Activated CD4-positive, alpha-beta T cell treated with anti-CD3 and anti-CD28 coated beads for 48 hours (primary cell): ENCODE results near the gene PDSS1.

Experiments used
- DNase-seq: peaks from one replicate; pipeline ENCODE4 v3.0.0-alpha.2; 2020

Gene PDSS1

DNA sequence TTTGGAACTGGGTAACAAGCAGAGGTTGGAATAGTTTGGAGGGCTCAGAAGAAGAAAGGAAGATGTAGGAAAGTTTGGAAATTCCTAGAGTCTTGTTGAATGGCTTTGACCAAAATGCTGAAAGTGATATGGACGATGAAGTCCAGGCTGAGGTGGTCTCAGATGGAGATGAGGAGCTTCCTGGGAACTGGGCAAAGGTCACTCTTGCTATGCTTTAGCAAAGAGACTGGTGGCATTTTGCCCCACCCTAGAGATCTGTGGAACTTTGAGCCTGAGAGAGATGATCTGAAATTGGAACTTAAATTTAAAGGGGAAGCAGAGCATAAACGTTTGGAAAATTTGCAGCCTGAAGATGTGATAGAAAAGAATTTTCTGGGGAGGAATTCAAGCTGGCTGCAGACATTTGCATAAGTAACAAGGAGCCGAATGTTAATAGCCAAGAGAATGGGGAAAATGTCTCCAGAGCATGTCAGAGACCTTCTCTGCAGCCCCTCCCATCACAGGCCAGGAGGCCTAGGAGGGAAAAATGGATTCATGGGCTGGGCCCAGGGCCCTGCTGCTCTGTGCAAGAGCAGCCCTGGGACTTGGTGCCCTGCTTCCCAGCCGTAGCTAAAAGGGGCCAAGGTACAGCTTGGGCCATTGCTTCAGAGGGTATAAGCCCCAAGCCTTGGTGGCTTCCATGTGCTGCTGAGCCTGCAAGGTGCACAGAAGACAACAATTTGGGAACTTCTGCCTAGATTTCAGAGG lies 3.6 kb downstream of the PDSS1 start:
- DNase-seq = no peak

GRCh38 chr10:26703096-26703495 lies 5.6 kb downstream of the PDSS1 start:
- DNase-seq = no peak

GRCh38 chr10:26703974-26704373 lies 6.5 kb downstream of the PDSS1 start:
- DNase-seq = no peak

- no peak for DNase-seq
Observed at GRCh38 chr10:26706206-26706605, 8.7 kb downstream of the PDSS1 start.

- no peak for DNase-seq
Observed at GRCh38 chr10:26706936-26707335, 9.4 kb downstream of the PDSS1 start.

DNA sequence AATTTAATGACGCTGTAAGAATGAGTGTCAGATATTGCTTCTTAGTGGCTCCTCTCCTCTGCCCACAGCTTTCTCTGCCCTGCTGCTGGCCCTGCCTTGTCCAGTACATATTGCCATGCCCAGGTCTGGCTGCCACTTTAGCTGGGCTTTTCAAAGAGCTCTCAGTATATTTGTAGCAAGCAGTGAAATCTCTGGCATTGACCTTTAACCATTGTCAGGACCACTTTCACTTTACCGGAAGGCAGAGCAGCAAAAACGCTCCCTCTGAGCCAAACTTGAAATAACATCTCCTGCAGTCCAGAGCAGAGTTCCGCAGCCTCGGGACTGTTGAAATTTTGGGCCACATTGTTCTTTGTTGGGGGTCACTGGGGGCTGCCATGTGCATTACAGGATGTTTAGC lies 13.8 kb downstream of the PDSS1 start:
- DNase-seq = no peak

- no peak for DNase-seq
Observed at GRCh38 chr10:26714415-26715136, 17.1 kb downstream of the PDSS1 start.

DNA sequence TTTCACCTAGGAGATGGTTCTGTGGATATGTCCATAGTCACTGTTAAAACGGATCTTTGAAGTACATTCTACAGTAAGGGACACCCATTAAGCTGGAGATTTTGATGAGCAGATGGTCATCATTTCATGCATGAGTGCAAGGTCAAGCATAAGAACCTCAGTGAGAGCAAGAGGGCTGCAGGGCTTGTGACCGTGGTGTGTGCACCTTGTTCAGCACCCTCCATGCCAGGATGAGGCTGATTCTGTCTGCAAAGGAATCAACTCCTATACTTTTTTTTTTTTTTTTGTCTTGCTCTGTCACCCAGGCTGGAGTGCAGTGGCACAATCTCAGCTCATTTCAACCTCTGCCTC lies 17.6 kb downstream of the PDSS1 start:
- DNase-seq = no peak

DNA sequence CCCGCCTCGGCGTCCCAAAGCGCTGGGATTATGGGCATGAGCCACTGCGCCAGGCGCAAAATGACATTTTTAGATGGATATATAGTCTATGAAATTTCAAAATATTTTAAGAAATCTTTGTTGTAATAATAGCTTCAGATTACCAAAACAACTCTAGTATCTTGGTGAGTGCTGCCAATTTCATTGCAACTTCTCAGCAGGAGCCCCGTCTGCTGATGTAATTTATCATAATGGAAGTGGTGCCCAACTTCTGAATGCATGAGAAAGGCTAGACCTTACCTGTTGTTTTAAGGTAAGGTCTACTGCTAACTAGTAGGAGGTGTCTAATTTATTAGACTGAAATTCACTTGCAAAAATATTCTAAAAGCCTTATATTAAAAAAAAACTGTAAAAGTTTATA lies 20.0 kb downstream of the PDSS1 start:
- no peak for DNase-seq

DNA sequence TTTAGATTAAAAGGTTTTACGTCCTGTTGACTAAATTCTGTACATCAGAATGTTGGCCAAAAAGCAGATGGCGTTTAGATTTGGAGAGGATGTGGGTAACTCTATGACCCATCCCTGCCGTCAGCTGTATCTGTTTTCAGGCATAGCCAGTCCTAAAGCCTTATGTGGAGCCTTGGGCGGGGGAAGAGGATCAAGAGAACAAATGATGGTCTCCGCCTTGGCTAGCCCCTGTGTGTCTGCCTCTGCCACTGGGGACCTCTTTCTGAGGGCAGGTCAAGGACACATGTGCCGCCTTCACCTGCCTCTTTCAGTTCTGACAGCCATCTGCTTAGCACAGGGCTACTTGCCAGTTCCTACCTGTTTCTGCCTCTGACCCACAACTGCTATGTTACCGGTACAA lies 24.1 kb downstream of the PDSS1 start:
- DNase-seq = peak; percentile 56

DNA sequence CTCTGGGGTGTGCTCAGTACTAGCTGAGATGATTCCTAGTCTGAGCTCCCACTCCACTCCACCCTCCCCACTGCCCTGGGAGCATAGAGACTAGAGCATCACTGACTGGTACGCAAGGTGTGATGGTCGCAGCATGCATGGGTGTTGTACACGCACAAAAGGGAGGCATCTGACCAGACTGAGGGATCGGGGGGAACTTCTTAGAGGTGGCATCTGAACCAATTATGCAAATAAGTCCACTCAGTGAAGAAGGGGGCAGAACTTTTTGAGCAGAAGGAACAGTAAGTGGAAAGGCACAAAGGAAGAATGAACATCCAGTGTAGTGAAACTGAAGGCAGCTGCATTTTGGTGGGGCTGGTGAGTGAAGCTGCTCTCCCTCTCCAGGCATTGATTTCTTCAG lies 25.5 kb downstream of the PDSS1 start:
- no peak for DNase-seq

GRCh38 chr10:26725837-26726727 lies 28.6 kb downstream of the PDSS1 start:
- peak; percentile 50 for DNase-seq

DNA sequence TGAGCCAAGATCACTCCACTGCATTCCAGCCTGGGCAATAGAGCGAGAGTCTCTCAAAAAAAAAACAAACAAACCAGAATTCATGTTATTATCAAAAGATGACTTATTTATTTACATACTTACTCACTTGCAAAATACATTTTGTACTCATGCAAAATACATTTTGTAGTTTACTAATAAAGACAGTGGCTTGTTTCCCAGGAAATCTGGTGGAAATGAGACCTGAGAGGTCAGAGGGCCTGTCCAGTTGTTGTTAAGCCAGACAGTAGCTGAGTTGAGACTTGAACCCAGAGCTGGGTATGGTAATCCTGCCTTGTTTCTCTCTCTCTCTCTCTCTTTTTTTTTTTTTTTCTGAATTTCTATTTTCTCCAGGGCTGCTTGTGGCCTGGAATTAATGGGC lies 29.5 kb downstream of the PDSS1 start:
- DNase-seq = no peak

DNA sequence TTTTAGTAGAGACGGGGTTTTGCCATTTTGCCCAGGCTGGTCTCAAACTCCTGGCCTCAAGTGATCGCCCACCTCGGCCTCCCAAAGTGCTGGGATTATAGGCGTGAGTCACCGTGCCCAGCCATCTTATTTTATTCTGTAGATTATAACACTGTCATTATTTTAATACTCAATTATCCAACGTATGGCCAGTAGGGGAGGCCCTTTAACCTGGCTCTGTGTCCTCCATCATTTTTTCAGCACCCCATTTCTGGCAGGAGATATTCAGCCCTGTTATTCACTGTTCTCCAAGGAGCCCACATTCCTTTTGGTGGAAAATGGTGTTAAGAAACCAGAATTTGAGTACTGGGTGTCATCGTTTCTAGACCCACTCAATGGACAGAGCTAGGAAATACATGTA lies 31.5 kb downstream of the PDSS1 start:
- no peak for DNase-seq

DNA sequence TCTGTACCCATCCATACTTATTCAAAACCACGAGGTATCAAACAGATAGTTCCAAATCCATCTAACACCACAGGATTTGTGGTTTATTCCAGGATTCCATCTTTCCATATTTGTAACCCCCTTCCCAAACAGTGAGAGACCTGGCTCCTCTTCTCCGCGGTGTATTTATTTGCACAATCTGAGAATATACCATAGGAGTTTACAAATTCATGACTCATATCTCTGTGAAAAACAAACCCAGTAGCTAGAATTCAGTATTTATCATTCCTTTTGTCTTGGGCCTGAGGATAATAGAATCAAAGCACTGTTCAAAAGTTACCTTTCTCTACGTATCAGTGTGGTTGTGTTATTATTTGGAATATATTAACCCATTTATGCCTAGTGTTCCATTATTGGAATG lies 31.9 kb downstream of the PDSS1 start:
- no peak for DNase-seq

- DNase-seq = no peak
Observed at GRCh38 chr10:26730552-26730951, 33.1 kb downstream of the PDSS1 start.

GRCh38 chr10:26733750-26734568 lies 36.5 kb downstream of the PDSS1 start:
- no peak for DNase-seq

- no peak for DNase-seq
Observed at GRCh38 chr10:26735435-26735834, 37.9 kb downstream of the PDSS1 start.

DNA sequence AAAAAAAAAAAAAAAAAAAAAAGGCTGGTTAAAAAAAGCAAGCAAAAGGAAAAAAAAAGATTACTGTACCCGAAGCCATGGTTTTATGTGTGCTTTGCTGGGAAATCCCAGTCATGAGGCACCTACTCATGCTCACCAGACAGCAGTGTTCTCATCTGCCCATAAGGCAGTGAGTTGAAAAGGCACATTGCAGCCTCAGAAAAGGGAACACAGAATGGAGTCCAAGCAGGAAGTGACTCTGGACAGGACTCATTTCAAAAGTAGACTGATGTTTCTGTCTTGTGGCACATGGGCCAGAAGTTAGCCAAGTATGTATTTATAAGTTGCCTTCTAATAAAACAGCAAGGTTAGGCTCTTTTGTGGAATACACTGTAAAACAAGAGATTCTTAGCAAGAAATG lies 40.2 kb downstream of the PDSS1 start:
- DNase-seq = peak; percentile 53

DNA sequence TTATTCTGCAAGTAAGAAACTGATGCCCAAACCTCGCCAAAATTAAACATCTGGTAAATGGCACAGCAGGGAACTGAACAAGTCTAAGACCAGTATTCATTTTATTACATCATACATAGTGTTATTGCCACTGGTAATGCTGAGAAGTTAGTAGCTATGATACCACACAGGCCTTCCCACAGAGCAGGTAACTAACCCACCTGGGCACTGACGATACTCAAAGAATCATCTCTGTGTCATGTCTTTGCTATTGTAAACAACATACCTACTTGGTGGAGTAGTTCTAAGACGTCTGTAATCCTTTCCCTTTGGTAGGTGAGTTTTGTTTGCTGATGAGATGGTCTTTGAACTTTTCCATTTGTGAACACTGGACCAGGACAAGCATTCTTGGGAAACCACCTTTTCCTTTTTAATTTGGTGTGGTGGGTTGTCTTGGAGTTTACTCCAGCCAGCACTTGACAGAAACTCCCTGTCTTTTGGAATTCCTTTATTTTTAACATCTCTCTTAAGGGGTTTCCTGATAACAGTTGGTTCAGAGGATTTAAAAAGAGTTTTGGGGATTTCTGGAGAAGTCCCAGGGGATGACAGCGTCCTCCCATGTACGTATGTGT lies 40.9 kb downstream of the PDSS1 start:
- DNase-seq = no peak

DNA sequence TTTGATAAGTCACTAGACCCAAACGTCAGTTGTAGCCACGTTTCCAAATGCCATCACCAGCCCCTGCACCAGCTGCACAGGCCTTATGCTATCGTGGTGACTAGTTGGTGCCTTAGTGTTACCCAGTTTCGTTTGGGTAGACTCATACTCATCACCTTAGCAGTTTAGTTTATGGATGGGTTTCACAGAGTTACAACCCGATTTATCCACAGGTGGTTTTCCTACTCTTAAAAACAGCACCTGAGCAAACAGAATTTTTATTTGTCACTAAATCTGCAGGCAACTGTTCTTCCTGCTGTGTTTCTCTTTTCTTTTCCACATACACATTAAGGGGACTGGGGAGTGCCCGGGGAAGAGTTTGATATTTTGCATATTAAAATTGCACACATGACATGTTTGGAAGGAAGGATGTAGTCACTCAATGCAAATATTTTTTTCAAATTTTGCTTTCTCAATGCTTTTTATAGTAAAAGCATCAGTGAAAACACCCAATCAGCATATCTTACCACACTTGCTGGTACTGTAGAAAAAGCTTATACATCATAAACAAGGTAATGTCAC lies 41.6 kb downstream of the PDSS1 start:
- peak; percentile 44 for DNase-seq

DNA sequence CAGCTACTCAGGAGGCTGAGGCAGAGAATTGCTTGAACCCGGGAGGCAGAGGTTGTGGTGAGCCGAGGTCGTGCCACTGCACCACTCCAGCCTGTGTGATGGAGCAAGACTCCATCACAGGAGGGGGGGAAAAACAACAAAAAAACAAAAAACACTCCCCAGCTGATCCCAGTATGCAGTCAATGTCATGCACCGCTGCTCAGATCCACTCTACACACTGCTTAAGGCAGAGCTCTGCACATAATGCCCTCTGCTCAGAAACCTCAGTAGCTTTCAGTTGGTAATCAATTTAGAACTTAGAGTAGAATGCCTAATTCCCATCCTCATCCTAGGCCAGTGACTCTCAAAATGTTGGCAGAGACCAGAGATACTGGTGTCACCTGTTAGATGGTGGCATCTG lies 43.9 kb downstream of the PDSS1 start:
- no peak for DNase-seq
